Vagina (tissue), 2 donors: ENCODE measurements around the gene AATK.

Experiments used
- POLR2A ChIP-seq, 2 donors: fragments of 450-650 bp; IDR thresholded peaks; one replicate each; pipeline ENCODE4 v1.6.1; 2017; ENCODE audit warnings: antibody characterized with exemption in 2 of 2, mild to moderate bottlenecking in 2 of 2, moderate library complexity in 2 of 2
- TF ChIP-seq, protein P1 (sequence below), 3 experiments: fragments of 450-650 bp in 2 of 3; fragments of 200-600 bp in 1 of 3; sonication (generic) in 1 of 3; IDR thresholded peaks; one replicate each; pipeline ENCODE4 v1.5.1; 2017 to 2019; ENCODE audit warnings: antibody characterized with exemption in 3 of 3, mild to moderate bottlenecking in 2 of 3, moderate library complexity in 2 of 3

DNA sequence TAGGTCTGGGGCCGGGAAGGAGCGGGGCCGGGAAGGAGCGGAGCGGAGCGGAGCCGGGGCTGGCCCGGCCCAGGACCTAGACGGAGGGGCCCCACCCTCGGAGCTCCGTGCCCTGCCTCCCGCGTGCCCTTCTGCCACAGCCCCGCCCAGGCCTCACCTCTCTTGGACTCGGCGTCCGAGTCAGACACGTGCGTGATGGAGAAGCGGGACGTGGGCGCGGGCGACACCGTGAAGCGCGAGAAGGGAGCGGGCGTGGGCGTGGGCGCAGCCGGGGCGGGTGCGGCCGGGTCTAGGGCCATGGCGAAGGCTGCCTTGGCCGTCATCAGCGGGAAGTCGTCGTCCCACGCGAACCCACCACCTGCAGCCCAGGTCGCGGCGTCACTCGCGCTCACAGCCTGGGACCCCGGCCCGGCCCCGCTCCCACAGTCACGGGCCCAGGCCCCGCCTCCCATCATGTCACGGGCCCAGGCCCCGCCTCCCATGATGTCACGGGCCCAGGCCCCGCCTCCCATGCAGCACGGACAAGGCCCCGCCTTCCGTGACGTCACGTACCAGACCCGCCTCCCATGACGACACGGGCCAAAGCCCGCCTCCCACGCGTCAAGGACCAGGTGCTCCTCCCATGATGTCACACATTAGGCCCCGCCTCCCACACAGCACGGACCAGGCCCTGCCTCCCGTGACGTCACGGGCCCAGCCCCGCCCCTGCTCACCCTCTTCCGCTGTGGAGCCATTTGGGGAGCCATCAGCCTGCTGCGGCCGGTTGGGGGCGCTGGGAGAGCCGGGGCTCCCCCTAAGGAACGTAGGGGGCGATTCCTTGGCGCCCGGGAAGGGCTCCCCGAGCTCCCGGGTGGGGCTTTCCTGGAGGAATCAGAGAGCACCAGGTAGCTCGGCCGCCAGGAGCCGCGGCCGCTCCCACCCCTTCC lies 46.5 kb downstream of the AATK start:
- TF ChIP-seq, protein P1, sequence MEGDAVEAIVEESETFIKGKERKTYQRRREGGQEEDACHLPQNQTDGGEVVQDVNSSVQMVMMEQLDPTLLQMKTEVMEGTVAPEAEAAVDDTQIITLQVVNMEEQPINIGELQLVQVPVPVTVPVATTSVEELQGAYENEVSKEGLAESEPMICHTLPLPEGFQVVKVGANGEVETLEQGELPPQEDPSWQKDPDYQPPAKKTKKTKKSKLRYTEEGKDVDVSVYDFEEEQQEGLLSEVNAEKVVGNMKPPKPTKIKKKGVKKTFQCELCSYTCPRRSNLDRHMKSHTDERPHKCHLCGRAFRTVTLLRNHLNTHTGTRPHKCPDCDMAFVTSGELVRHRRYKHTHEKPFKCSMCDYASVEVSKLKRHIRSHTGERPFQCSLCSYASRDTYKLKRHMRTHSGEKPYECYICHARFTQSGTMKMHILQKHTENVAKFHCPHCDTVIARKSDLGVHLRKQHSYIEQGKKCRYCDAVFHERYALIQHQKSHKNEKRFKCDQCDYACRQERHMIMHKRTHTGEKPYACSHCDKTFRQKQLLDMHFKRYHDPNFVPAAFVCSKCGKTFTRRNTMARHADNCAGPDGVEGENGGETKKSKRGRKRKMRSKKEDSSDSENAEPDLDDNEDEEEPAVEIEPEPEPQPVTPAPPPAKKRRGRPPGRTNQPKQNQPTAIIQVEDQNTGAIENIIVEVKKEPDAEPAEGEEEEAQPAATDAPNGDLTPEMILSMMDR (IDR thresholded peaks at IDR 0.05), result no peak
- TF ChIP-seq POLR2A (IDR thresholded peaks at IDR 0.05), result no peak
